SU-DHL-6 (cell line): ENCODE measurements around the gene CA5A.
"Not testable (repeated sequence)": the region's sequence is repeated elsewhere in the genome, so short reads cannot be mapped to it uniquely, and the experiment has no call there.

Experiments used
- H2AFZ ChIP-seq: fragments of 200-600 bp; sonication (generic); 2 replicates; pipeline ENCODE4 v1.6.1; 2014; ENCODE audit warnings: low read depth, mild to moderate bottlenecking, moderate library complexity, mixed read lengths, antibody characterized with exemption, low read length; ENCODE audit not compliant: severe bottlenecking
- H3F3A ChIP-seq: fragments of 200-600 bp; shearing (Covaris generic); 2 replicates; pipeline ENCODE4 v1.6.0; 2016; ENCODE audit warnings: antibody characterized with exemption, mild to moderate bottlenecking; ENCODE audit not compliant: insufficient read depth
- H3K27ac ChIP-seq: fragments of 200-600 bp; sonication (generic); 2 replicates; pipeline ENCODE4 v1.5.1; 2016; ENCODE audit warnings: low read depth, mild to moderate bottlenecking, low read length, moderate library complexity, mixed read lengths
- H3K27me3 ChIP-seq: fragments of 200-600 bp; sonication (generic), shearing (Covaris generic); 2 replicates; pipeline ENCODE4 v1.6.0; 2014; ENCODE audit warnings: mild to moderate bottlenecking, low read length
- H3K36me3 ChIP-seq: fragments of 200-600 bp; sonication (generic); 2 replicates; pipeline ENCODE4 v1.6.1; 2014; ENCODE audit warnings: mild to moderate bottlenecking, low read length, mixed read lengths
- H3K4me2 ChIP-seq: fragments of 300-600, 200-600 bp; shearing (Covaris generic), sonication (generic); 2 replicates; pipeline ENCODE4 v1.6.0; 2014; ENCODE audit warnings: low read length, low read depth, mild to moderate bottlenecking; ENCODE audit not compliant: poor library complexity, severe bottlenecking
- H3K4me3 ChIP-seq: fragments of 200-600 bp; sonication (generic); 2 replicates; pipeline ENCODE4 v1.5.1; 2014; ENCODE audit warnings: antibody characterized with exemption, low read length, mild to moderate bottlenecking, mixed read lengths; ENCODE audit not compliant: insufficient read depth, poor library complexity, severe bottlenecking
- H3K79me2 ChIP-seq: fragments of 200-600 bp; sonication (generic); 2 replicates; pipeline ENCODE4 v1.6.1; 2014; ENCODE audit warnings: mild to moderate bottlenecking, low read length, moderate library complexity; ENCODE audit not compliant: insufficient read depth
- H3K9ac ChIP-seq: fragments of 200-600 bp; sonication (generic); 2 replicates; pipeline ENCODE4 v1.7.0; 2014; ENCODE audit warnings: mild to moderate bottlenecking, low read length
- H3K9me2 ChIP-seq: fragments of 200-600 bp; sonication (generic); replicated peaks from 2 replicates; pipeline ENCODE4 v1.6.1; 2014; ENCODE audit warnings: low read length; ENCODE audit not compliant: insufficient read depth
- H3K9me3 ChIP-seq: fragments of 200-600 bp; sonication (generic); 2 replicates; pipeline ENCODE4 v1.6.1; 2014; ENCODE audit warnings: low read length, mixed read lengths; ENCODE audit not compliant: insufficient read depth
- H4K20me1 ChIP-seq: fragments of 200-600 bp; sonication (generic); 2 replicates; pipeline ENCODE4 v1.6.1; 2014; ENCODE audit warnings: low read depth, mild to moderate bottlenecking, antibody characterized with exemption, low read length, moderate library complexity, mixed read lengths
- CTCF ChIP-seq: fragments of 200-600 bp; sonication (generic); IDR thresholded peaks from one replicate; pipeline ENCODE4 v1.5.1; 2017; ENCODE audit warnings: antibody characterized with exemption, mild to moderate bottlenecking, low read length, moderate library complexity; ENCODE audit not compliant: insufficient read depth, poor library complexity, severe bottlenecking
- EZH2phosphoT487 ChIP-seq: fragments of 200-600 bp; sonication (generic), shearing (Covaris generic); conservative IDR thresholded peaks from 2 replicates; pipeline ENCODE4 v1.6.1; 2018; ENCODE audit warnings: mild to moderate bottlenecking, antibody characterized with exemption, low read length, moderate library complexity, mixed read lengths

Gene CA5A

GRCh38 chr16:87897521-87898505 lies 38.5 kb downstream of the CA5A start:
- Histone ChIP-seq H3K9ac (no peak overlapping the region), H3K36me3 (no peaks in the 10 kb centered on the region), H3K9me2 (no peaks in the 10 kb centered on the region), H3F3A (no peaks in the 10 kb centered on the region), H3K79me2 (no peaks in the 10 kb centered on the region), H4K20me1 (no peaks in the 10 kb centered on the region), H3K27me3 (no peaks in the 10 kb centered on the region), H3K27ac (no peak overlapping the region), H3K4me3 (no peak overlapping the region), H2AFZ (no peak overlapping the region), H3K9me3 (no peaks in the 10 kb centered on the region), H3K4me2 (no peak overlapping the region)
- no peak for TF ChIP-seq CTCF
- TF ChIP-seq EZH2phosphoT487, result no peak

GRCh38 chr16:87896924-87897520 lies 39.3 kb downstream of the CA5A start:
- not testable (repeated sequence) for H3K27me3 ChIP-seq, H3K4me3 ChIP-seq, H3K79me2 ChIP-seq, H3F3A ChIP-seq, H4K20me1 ChIP-seq, H2AFZ ChIP-seq, H3K27ac ChIP-seq, H3K9ac ChIP-seq, H3K36me3 ChIP-seq, H3K4me2 ChIP-seq, H3K9me2 ChIP-seq, H3K9me3 ChIP-seq

GRCh38 chr16:87896176-87896890 lies 40.0 kb downstream of the CA5A start:
- not testable (repeated sequence) for H3K27ac ChIP-seq, H3K4me2 ChIP-seq

GRCh38 chr16:87895641-87896141 lies 40.6 kb downstream of the CA5A start:
- H3K79me2 ChIP-seq, result no peaks in the 10 kb centered on the region
- TF ChIP-seq EZH2phosphoT487 (no peak), CTCF (no peak)
- no peaks in the 10 kb centered on the region for H3K27me3 ChIP-seq
- H3F3A ChIP-seq, result no peaks in the 10 kb centered on the region
- no peaks in the 10 kb centered on the region for H3K36me3 ChIP-seq
- no peaks in the 10 kb centered on the region for H3K9me2 ChIP-seq
- H3K9ac ChIP-seq, result no peak overlapping the region
- no peak overlapping the region for H3K27ac ChIP-seq
- no peak overlapping the region for H2AFZ ChIP-seq
- H4K20me1 ChIP-seq, result no peaks in the 10 kb centered on the region
- H3K9me3 ChIP-seq, result no peaks in the 10 kb centered on the region
- no peak overlapping the region for H3K4me2 ChIP-seq
- H3K4me3 ChIP-seq, result no peak overlapping the region

More at GRCh38 chr16:87896176-87896890, 40.0 kb downstream of the CA5A start:
- not testable (repeated sequence) for H2AFZ ChIP-seq, H3F3A ChIP-seq, H3K9me2 ChIP-seq, H3K9ac ChIP-seq, H3K36me3 ChIP-seq, H3K4me3 ChIP-seq, H3K27me3 ChIP-seq, H3K79me2 ChIP-seq, H4K20me1 ChIP-seq, H3K9me3 ChIP-seq

GRCh38 chr16:87894005-87894404 lies 42.3 kb downstream of the CA5A start:
- not testable (repeated sequence) for H3K4me2 ChIP-seq, H3K27me3 ChIP-seq, H4K20me1 ChIP-seq, H3K4me3 ChIP-seq, H2AFZ ChIP-seq, H3K36me3 ChIP-seq, H3F3A ChIP-seq, H3K79me2 ChIP-seq, H3K9me3 ChIP-seq, H3K9ac ChIP-seq, H3K27ac ChIP-seq, H3K9me2 ChIP-seq
